ENCODE data around the gene HMG20B. TPM values are rescaled to one million over a fixed set of nuclear protein-coding genes. Genes with fewer than 3 reads are reported as not detected.

Gene HMG20B
- total RNA-seq, 2 donors from 2014 or later: 34.8 to 42.0 TPM

DNA sequence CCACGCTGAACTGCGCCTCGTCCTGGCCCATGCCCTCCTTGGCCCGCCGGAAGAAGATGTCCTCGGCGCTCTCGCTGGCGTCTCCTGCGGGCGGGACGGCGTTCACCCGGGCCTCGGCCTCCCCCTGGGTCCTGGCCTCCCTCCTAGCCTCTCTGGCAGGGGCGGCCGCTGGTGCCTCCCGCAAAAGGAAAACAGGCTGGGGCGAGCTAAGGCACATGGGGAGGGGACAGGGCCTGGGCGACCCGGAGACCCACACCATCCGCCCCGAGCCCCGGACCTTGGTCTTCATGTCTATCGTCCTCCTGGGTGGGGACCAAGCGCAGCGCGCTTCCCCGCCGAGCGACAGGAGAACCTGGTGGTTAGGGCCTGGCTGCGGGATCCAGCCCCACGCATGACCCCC lies 39.6 kb downstream of the HMG20B start:
- DNase-seq (no peak), ATAC-seq (no peak)
- intact Hi-C loops (cut with DNase I): no loop called here

DNA sequence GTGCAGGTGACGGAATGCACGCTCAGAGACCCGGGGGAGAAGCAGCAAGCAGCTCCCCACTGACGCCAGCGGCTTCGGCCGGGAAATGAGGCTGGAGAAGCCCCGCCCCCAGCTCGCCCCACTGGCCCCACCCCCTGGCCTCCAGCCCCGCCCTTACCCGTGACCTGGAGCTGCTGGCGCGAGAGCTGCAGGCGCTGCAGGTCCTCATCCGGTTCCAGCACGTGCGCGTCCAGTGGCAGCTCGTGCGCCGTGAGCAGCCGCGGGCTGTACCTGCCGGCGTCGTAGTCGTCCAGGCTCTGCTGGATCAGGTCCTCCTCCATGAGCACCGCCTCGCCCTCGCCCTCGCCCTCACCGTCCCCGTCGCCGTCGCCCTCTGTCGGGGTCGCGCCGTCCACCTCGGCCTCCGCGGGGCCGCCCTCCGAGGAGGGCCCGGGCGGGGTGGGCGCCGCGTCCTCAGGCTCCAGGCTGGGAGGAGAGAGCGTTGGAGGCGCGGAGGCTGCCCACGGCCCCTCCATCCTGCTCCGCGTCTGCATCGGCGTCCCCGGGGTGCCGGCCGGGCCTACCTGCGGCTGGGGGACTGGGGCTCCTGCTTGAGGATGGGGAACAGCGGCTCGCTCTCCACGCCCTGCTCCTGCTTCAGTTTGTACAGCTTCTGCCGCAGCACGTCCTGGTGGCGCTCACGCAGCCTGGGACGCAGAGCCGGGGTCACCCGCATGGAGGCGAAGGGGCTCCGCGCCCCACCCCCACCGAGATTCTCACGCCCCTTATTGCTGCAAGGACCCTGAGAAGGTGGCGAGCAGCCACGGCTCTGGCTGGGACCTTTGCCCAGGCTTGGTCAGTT lies 40.4 kb downstream of the HMG20B start:
- no peak for DNase-seq
- intact Hi-C loops (cut with DNase I): no loop called here
- no peak for ATAC-seq

- intact Hi-C loops (cut with DNase I): no loop called here
- ATAC-seq (no peak), DNase-seq (no peak)
Measured at GRCh38 chr19:3613818-3614661, 41.3 kb downstream of the HMG20B start.

GRCh38 chr19:3614858-3615505 lies 42.2 kb downstream of the HMG20B start:
- intact Hi-C loops (cut with DNase I): loop anchor here in 1 of 2 donors (5.0 kb wide), 2 partner anchors 38 to 58 kb away; partner anchors contain the start of gene MFSD12
- no peak for DNase-seq
- no peak for ATAC-seq

DNA sequence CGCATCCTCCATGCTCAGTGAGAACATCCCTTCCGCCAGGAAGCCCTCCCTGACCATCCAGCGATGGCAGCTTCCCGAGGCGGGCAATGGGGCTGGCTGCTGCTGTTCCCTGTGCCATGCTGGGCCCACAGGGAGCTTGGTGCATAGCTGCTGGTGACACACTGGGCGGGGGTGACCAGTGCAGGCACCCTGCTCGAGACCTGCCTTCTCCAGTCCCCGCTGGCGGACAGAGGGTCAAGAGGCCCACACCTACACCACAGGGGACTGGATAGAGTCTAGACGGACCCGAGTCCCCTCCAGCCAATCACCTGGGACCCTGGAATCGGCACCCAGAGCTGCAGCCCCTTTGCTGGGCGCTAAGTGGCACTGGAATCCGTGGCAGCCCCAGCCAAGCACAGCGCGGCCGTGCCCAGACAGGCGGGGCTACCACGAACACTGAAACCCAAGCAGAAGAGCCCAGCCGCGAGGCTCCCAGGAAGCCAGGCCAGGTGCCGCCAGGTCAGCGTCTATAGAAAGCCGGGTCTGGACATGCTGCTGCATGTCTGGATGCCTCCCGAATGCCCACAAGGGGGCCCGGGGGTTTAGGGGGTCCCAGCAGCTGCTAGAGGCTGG lies 42.9 kb downstream of the HMG20B start:
- DNase-seq (no peak), ATAC-seq (no peak)
- intact Hi-C loops (cut with DNase I): loop anchor here in 1 of 2 donors (5.0 kb wide), 2 partner anchors 38 to 58 kb away; partner anchors contain the start of gene MFSD12

GRCh38 chr19:3617463-3617862 lies 44.7 kb downstream of the HMG20B start:
- DNase-seq (no peak), ATAC-seq (peak in 1 of 2 donors; percentile 5)
- intact Hi-C loops (cut with DNase I): loop anchor here in 1 of 2 donors (5.0 kb wide), 2 partner anchors 40 to 60 kb away; partner anchors contain the start of gene MFSD12

- intact Hi-C loops (cut with DNase I): loop anchor here in 1 of 2 donors (2.0 to 5.0 kb wide), 4 partner anchors 31 to 73 kb away; partner anchors contain the start of gene MFSD12
- ATAC-seq (peak; percentile 79 to 84), DNase-seq (peak; percentile 81)
Measured at GRCh38 chr19:3618144-3618810, 45.5 kb downstream of the HMG20B start.

DNA sequence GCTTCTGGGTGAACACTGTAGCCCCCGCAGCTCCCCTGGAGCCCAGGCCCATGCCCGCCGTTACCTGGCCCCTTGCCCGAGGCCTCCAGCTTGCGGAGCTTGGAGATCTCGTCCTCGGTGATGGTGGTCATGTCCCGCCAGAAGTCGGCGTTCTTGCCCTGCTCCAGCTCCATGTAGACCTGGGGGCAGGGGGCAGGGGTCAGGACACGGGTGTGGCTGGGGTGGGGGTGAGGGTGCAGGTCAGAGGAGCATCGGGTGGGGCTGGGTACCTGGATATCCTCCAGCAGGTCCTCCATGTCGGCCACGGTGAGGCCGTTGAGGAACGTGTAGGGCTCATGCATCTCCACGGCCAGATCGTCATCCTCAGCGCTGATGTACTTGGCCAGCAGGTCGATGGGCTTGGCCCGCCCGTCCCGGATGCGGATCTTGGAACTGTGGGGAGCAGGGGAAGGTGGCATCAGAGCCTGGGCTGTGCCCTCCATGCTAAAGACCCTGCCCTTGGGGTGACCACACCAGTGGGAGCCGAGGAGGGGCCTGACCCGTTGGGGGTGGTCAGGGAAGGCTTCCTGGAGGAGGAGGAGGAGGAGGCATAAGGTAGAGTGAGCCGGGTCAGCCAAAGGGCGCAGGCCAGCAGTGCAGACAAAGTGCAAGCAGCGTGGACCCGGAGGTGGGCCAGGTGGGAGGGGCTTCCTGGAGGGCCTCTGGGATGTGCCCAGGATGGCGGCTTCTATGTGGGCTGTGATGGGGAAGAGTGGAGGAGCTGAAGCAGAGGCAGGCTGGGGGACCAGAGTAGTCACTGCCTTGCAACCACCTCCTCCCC lies 46.3 kb downstream of the HMG20B start:
- DNase-seq (no peak), ATAC-seq (peak in 1 of 2 donors; percentile 2)

GRCh38 chr19:3619631-3620012 lies 46.9 kb downstream of the HMG20B start:
- DNase-seq: no peak
- no peak for ATAC-seq
- intact Hi-C loops (cut with DNase I): loop anchor here in 1 of 2 donors (2.0 to 5.0 kb wide), 4 partner anchors 33 to 75 kb away; partner anchors contain the start of gene MFSD12

More for the DNA sequence above, 46.3 kb downstream of the HMG20B start:
- intact Hi-C loops (cut with DNase I): loop anchor here in 1 of 2 donors (2.0 to 5.0 kb wide), 4 partner anchors 32 to 74 kb away; partner anchors contain the start of gene MFSD12

- no peak for DNase-seq
- no peak for ATAC-seq
- intact Hi-C loops (cut with DNase I): no loop called here
Measured at GRCh38 chr19:3620145-3620816, 47.5 kb downstream of the HMG20B start.

- DNase-seq (no peak), ATAC-seq (no peak)
- intact Hi-C loops (cut with DNase I): no loop called here
Measured at GRCh38 chr19:3620817-3621547, 48.2 kb downstream of the HMG20B start.

DNA sequence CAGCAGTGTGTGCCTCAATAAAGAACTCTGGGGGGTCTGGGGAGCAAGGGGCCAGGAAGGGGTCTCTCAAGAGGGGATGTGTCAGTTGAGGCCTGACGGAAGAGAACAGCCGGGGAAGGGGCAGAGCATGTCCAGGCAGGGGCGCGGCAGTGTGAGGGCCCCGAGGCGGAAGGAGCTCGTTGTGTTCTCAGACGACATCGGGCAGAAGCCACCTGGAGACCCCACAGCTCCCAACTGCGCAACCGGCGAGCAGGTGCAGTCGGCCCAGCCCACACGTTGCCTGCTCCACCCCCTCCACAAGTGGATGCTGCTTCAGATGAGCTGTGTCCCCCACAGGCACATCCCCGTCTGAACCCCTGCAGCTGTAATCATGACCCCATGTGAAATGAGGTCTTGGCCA lies 48.9 kb downstream of the HMG20B start:
- ATAC-seq (no peak), DNase-seq (no peak)
- intact Hi-C loops (cut with DNase I): no loop called here

DNA sequence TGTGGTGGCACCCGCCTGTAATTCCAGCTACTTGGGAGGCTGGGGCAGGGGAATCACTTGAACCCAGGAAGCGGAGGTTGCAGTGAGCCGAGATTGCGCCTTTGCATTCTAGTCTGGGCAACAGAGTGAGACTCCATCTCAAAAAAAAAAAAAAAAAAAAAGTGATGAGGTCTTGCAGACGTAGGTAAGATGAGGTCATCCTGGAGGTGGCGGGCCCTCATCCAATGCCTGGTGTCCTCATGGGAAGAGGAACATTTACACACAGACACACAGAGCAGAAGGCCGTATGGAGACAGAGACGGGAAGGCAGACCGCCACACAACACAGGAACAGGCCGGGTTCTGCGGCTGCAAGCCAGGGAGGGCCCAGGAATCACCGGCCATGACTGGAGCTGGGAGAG lies 49.5 kb downstream of the HMG20B start:
- no peak for ATAC-seq
- intact Hi-C loops (cut with DNase I): no loop called here
- DNase-seq: no peak

DNA sequence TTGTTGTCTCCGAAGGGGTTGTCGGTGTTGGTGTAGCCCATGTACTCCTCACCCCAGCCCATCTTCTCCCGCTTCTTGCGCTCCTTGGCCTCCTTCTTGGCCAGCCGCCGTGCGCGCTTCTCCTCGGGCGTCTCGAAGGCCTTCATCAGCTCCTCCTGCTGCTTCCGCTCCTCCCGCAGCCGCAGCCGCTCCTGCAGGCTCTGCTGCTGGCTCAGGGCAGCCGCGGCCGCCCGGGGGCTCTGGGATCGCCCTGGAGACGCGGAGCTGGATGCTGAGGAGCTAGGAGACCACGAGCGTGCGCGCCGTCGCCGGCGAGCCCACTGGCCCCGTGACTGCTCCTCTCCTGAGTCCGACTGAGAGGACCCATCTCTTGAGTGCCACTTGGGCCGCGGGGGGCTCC lies 51.0 kb downstream of the HMG20B start:
- DNase-seq (no peak), ATAC-seq (no peak)
- intact Hi-C loops (cut with DNase I): no loop called here

DNA sequence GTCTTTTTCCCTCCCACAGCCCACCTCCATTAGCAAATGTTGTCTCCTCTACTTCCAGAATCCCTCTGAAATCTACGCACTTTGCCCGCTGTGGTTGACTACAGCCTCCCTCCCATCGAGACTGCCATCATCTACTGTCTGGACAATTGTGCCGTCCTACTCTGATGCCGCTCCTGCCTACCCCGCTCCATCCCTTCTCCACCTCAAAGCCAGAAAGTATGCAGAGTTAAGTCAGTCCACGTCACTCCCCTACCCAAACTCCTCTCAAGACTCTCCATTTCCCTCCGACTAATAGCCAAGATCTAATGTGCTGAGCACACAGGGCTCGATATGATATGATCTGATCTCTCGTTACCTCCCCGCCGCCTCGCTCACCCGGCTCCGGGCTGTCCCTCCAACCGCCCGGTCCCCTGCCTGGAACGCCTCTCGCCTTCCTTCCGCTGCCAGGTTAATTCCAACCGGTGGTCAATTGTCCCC lies 53.3 kb downstream of the HMG20B start:
- DNase-seq: no peak
- peak; percentile 0 to 5 for ATAC-seq
- intact Hi-C loops (cut with DNase I): no loop called here
